K562 (cell line): ENCODE data around the gene PLCD4. TPM values are rescaled to one million over a fixed set of nuclear protein-coding genes. Genes with fewer than 3 reads are reported as not detected.

Experiments
- ATAC-seq: fragments of 200-7000 bp; cut with Tn5 transposase; 3 replicates; pipeline ENCODE4 v1.9.1; 2020; ENCODE audit warnings: moderate library complexity
- BruUV-seq: library from RNA; stranded (reverse); fragments of 400-500 nt; replicated peaks from 2 replicates; lab custom pipeline; 2021; lab: Mats Ljungman, UMichigan
- CTCF ChIA-PET: fragments of 300-600 bp; formaldehyde crosslinking; extraction: SDS; loops from one replicate; lab custom pipeline; 2021; ENCODE audit warnings: low intra/inter-chr PET ratio; lab: Yijun Ruan, JAX
- POLR2A ChIA-PET: fragments of 300-600, 350-650 bp; sonication (Branson Sonifier 250); formaldehyde crosslinking; extraction: SDS; loops from one replicate; lab custom pipeline; 2021; ENCODE audit warnings: antibody characterized with exemption, inconsistent platforms; lab: Yijun Ruan, JAX
- DNase-seq, 4 experiments: peaks; one replicate each; pipeline versions ENCODE4 v3.0.0 to v3.0.0-alpha.2; 2011 to 2018; ENCODE audit warnings: low spot score in 3 of 4, mixed read lengths in 3 of 4; ENCODE audit errors: extremely low read depth in 1 of 4
- FAIRE-seq: peaks from 2 replicates; lab custom pipeline; 2011; peaks lifted over from hg19 to GRCh38; lab: Jason Lieb, UNC
- H2AFZ ChIP-seq: 2 replicates; pipeline ENCODE4 v1.6.0; 2011; ENCODE audit warnings: low read depth, low read length, control low read depth, inconsistent platforms
- H3K27ac ChIP-seq: fragments of 200-600 bp; 3 replicates; pipeline ENCODE4 v1.8.0; 2011; ENCODE audit warnings: low read depth, mild to moderate bottlenecking, control low read depth, inconsistent platforms, low read length, moderate library complexity, mixed read lengths; ENCODE audit errors: extremely low read depth
- H3K27me3 ChIP-seq, 2 experiments: fragments of 300-600 bp in 1 of 2; 2 replicates in 1 of 2; 3 replicates in 1 of 2; pipeline versions ENCODE4 v1.6.0 to v1.8.0; 2011; ENCODE audit warnings: inconsistent platforms in 2 of 2, low read length in 2 of 2, mild to moderate bottlenecking in 1 of 2, mixed read lengths in 1 of 2, moderate library complexity in 1 of 2; ENCODE audit not compliant: control insufficient read depth in 2 of 2, insufficient read depth in 2 of 2
- H3K36me3 ChIP-seq: fragments of 300-600 bp; 3 replicates; pipeline ENCODE4 v1.8.0; 2011; ENCODE audit warnings: mild to moderate bottlenecking, low read length, inconsistent platforms; ENCODE audit not compliant: control insufficient read depth, insufficient read depth
- H3K4me1 ChIP-seq, 2 experiments: fragments of 200-600 bp in 1 of 2; replicated peaks in 1 of 2; 2 replicates in 1 of 2; 3 replicates in 1 of 2; pipeline versions ENCODE4 v1.5.1 to v1.8.0; 2011; ENCODE audit warnings: inconsistent platforms in 2 of 2, low read length in 2 of 2, mild to moderate bottlenecking in 1 of 2, mixed read lengths in 1 of 2, moderate library complexity in 1 of 2; ENCODE audit not compliant: control insufficient read depth in 2 of 2, insufficient read depth in 2 of 2
- H3K4me2 ChIP-seq: 2 replicates; pipeline ENCODE4 v1.6.1; 2011; ENCODE audit warnings: low read length, control low read depth, inconsistent platforms, mixed read lengths; ENCODE audit not compliant: insufficient read depth
- H3K4me3 ChIP-seq: fragments of 200-600 bp; sonication (generic), shearing (Covaris generic); 2 replicates; pipeline ENCODE4 v1.5.1; 2016; ENCODE audit warnings: control low read depth, inconsistent platforms
- H3K79me2 ChIP-seq: fragments of 200-600 bp; 3 replicates; pipeline ENCODE4 v1.8.0; 2011; ENCODE audit warnings: low read length, inconsistent platforms; ENCODE audit not compliant: control insufficient read depth, insufficient read depth
- H3K9ac ChIP-seq, 2 experiments: 2 replicates each; pipeline versions ENCODE4 v1.6.0 to v1.6.1; 2011; ENCODE audit warnings: low read depth in 2 of 2, low read length in 2 of 2, control low read depth in 1 of 2, inconsistent platforms in 1 of 2, mild to moderate bottlenecking in 1 of 2, mixed read lengths in 1 of 2; ENCODE audit not compliant: insufficient read depth in 1 of 2
- H3K9me1 ChIP-seq: one replicate; pipeline ENCODE4 v1.6.0; 2011; ENCODE audit warnings: inconsistent platforms, mild to moderate bottlenecking, low read length, moderate library complexity; ENCODE audit not compliant: control insufficient read depth, insufficient read depth
- H3K9me3 ChIP-seq: replicated peaks from 2 replicates; pipeline ENCODE4 v1.5.1; 2011; ENCODE audit warnings: low read depth, low read length, inconsistent platforms; ENCODE audit not compliant: control insufficient read depth, insufficient read depth
- H4K20me1 ChIP-seq: replicated peaks from 2 replicates; pipeline ENCODE4 v1.6.1; 2011; ENCODE audit warnings: low read length, inconsistent platforms, mixed read lengths; ENCODE audit not compliant: control insufficient read depth, insufficient read depth
- LARP7 ChIP-seq: fragments of 450-650 bp; IDR thresholded peaks from 2 replicates; pipeline ENCODE4 v1.6.1; 2016
- MYNN ChIP-seq, 2 experiments: sonication (generic); formaldehyde crosslinking in 1 of 2; IDR thresholded peaks; 2 replicates each; pipeline versions ENCODE4 v1.5.0 to v1.6.1; 2016 to 2020; ENCODE audit warnings: antibody characterized with exemption in 1 of 2, missing genetic modification reagents in 1 of 2
- POLR3G ChIP-seq: IDR thresholded peaks from 2 replicates; pipeline ENCODE4 v1.6.1; 2011; ENCODE audit not compliant: insufficient read length, insufficient replicate concordance; ENCODE audit errors: extremely low read depth
- U2AF2 ChIP-seq: fragments of 200-400 bp; formaldehyde crosslinking; optimal IDR thresholded peaks from 2 replicates; pipeline ENCODE3; 2017; ENCODE audit warnings: low read depth, mild to moderate bottlenecking, low read length
- ZNF274 ChIP-seq: IDR thresholded peaks from 2 replicates; pipeline ENCODE4 v1.6.1; 2011; ENCODE audit warnings: low read depth, mild to moderate bottlenecking, low read length, moderate library complexity, borderline replicate concordance
- WGBS: fragments of 100-300 bp; shearing (Covaris generic); methylation state at CpG from one replicate; pipeline ENCODE4 v1.1.6; 2016; ENCODE audit warnings: low coverage, mixed read lengths; ENCODE audit not compliant: insufficient coverage; ENCODE audit errors: missing lambda C conversion rate; 5-methylcytosine and 5-hydroxymethylcytosine counted together
- in situ Hi-C: fragments of 300-500 bp; cut with MboI; formaldehyde crosslinking; loops from 4 replicates; pipeline ENCODE4 v1.15.0; 2018; ENCODE audit warnings: inconsistent platforms, mixed read lengths
- intact Hi-C: fragments of 100-400 bp; cut with micrococcal nuclease; formaldehyde crosslinking; loops from 2 replicates; pipeline ENCODE4 v1.14.2; 2022
- polyA plus RNA-seq, 8 experiments: library from polyadenylated mRNA; depleted of rRNA in 4 of 8; stranded (reverse) in 5 of 8; unstranded in 3 of 8; fragments of >200 nt; fragmentation: Nextera tagmentation in 2 of 8; fragmentation: Illumina TruSeq in 1 of 8; extraction: Ambion mirVana in 2 of 8; extraction: Trizol in 1 of 8; gene quantifications; 2 replicates each; pipeline versions ENCODE4 v1.2.1 to v1.2.3, GENCODE V29; 2011 to 2014; ENCODE audit warnings: inconsistent platforms in 1 of 8, missing spikeins in 1 of 8
- total RNA-seq, 7 experiments: library from RNA; depleted of rRNA in 6 of 7; stranded (reverse); fragments of >200 nt in 6 of 7; fragmentation: Illumina TruSeq in 2 of 7; extraction: Trizol in 2 of 7; gene quantifications; 2 replicates each; pipeline versions ENCODE4 v1.2.1 to v1.2.3, GENCODE V29; 2011 to 2021; ENCODE audit warnings: low replicate concordance in 1 of 7
- TF ChIP-seq, protein P1 (sequence below), 3 experiments: IDR thresholded peaks in 2 of 3; conservative IDR thresholded peaks in 1 of 3; 2 replicates each; pipeline ENCODE4 v1.5.1; 2011 to 2012; ENCODE audit warnings: low read length in 3 of 3, mild to moderate bottlenecking in 3 of 3, control low read depth in 2 of 3, improper control_type of control experiment in 1 of 3, inconsistent platforms in 1 of 3, low read depth in 1 of 3, mixed read lengths in 1 of 3, moderate library complexity in 1 of 3; ENCODE audit not compliant: insufficient read depth in 2 of 3
- TF ChIP-seq, protein P2 (sequence below): fragments of 450-650 bp; formaldehyde crosslinking; IDR thresholded peaks from 2 replicates; pipeline ENCODE4 v1.4.0; 2020; ENCODE audit warnings: mild to moderate bottlenecking, moderate library complexity
- TF ChIP-seq, protein P3 (sequence below): fragments of 450-650 bp; IDR thresholded peaks from 2 replicates; pipeline ENCODE4 v1.6.1; 2017; ENCODE audit warnings: mild to moderate bottlenecking, moderate library complexity

PLCD4 gene
- total and polyA plus RNA-seq, 9 of the 15 experiments (the other 6 are each of a cell fraction or from before 2014, with no cell fraction given): 0.13 to 0.38 TPM; not detected in 7

DNA sequence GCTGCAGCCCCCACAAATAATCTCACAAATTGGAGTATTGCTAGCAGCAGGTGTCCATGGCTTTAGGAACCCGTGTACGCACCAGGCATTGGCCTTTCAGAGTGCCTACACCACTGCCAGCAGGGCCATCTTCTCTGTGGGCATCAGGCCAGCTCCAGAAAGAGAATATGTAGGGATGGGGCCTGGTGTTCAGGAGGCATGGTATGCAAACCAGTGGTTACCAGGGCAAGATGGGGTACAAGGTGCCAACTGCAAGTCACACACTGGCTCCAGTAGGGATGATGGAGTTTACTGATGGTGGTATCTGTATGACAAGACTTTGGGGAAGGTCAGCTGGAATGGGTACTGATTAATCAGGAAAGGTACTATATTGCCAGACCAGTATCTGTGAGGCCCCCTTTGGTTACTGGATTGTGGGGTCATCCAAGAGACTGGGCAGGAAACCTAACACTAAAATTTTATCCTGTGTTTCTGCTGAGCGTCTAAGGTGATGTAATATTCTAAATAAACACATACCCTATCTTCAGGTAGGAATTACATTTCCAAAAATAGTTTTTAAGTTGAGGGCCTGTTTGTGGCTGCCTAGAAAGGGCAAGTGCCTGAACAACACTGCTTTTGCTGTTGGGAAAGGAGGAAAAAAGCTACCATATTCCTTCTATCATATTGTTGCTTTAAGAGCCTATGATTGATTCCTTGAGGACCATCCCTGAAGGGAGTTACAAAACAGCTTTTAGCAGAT, 30.0 kb upstream of the PLCD4 start:
- no peaks in the 10 kb centered on the region for H3K9me3 ChIP-seq
- TF ChIP-seq, protein P1, sequence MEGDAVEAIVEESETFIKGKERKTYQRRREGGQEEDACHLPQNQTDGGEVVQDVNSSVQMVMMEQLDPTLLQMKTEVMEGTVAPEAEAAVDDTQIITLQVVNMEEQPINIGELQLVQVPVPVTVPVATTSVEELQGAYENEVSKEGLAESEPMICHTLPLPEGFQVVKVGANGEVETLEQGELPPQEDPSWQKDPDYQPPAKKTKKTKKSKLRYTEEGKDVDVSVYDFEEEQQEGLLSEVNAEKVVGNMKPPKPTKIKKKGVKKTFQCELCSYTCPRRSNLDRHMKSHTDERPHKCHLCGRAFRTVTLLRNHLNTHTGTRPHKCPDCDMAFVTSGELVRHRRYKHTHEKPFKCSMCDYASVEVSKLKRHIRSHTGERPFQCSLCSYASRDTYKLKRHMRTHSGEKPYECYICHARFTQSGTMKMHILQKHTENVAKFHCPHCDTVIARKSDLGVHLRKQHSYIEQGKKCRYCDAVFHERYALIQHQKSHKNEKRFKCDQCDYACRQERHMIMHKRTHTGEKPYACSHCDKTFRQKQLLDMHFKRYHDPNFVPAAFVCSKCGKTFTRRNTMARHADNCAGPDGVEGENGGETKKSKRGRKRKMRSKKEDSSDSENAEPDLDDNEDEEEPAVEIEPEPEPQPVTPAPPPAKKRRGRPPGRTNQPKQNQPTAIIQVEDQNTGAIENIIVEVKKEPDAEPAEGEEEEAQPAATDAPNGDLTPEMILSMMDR (IDR thresholded peaks at IDR 0.05 in 2 of 3, conservative IDR thresholded peaks at IDR 0.05 in 1 of 3; ENCODE audit: insufficient read depth in 2 of 3, low read depth in 1 of 3, low read length in 3 of 3): no peak
- TF ChIP-seq ZNF274 (no peak), MYNN (IDR thresholded peaks at IDR 0.05) (no peak), MYNN (CRISPR knock-in tag; IDR thresholded peaks at IDR 0.05) (no peak), POLR3G (no peak), LARP7 (no peak), U2AF2 (no peak)
- TF ChIP-seq, protein P2, sequence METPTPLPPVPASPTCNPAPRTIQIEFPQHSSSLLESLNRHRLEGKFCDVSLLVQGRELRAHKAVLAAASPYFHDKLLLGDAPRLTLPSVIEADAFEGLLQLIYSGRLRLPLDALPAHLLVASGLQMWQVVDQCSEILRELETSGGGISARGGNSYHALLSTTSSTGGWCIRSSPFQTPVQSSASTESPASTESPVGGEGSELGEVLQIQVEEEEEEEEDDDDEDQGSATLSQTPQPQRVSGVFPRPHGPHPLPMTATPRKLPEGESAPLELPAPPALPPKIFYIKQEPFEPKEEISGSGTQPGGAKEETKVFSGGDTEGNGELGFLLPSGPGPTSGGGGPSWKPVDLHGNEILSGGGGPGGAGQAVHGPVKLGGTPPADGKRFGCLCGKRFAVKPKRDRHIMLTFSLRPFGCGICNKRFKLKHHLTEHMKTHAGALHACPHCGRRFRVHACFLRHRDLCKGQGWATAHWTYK (CRISPR knock-in tag): no peak
- TF ChIP-seq, protein P3, sequence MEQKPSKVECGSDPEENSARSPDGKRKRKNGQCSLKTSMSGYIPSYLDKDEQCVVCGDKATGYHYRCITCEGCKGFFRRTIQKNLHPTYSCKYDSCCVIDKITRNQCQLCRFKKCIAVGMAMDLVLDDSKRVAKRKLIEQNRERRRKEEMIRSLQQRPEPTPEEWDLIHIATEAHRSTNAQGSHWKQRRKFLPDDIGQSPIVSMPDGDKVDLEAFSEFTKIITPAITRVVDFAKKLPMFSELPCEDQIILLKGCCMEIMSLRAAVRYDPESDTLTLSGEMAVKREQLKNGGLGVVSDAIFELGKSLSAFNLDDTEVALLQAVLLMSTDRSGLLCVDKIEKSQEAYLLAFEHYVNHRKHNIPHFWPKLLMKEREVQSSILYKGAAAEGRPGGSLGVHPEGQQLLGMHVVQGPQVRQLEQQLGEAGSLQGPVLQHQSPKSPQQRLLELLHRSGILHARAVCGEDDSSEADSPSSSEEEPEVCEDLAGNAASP: no peak
- H3K9ac ChIP-seq: no peak overlapping the region; a peak in 1 of 4 replicates
- H4K20me1 ChIP-seq: no peaks in the 10 kb centered on the region
- H3K9me1 ChIP-seq: peaks cover 3% of the 10 kb centered on the region
- ATAC-seq (no peak), DNase-seq (no peak), FAIRE-seq (no peak)
- no peak overlapping the region for H3K4me2 ChIP-seq
- intact Hi-C loops: no loop called here
- ChIA-PET CTCF (no interaction called here), POLR2A (interaction anchor here (0.9 kb wide), 1 partner anchor 10 kb away, joined by 3 read pairs; no protein-coding TSS in a partner anchor)
- peaks cover 55% of the 10 kb centered on the region for H3K36me3 ChIP-seq
- in situ Hi-C loops: no loop called here
- 86% methylated on average over 2 of the region's 3 CpGs for WGBS
- H2AFZ ChIP-seq: no peak overlapping the region
- H3K79me2 ChIP-seq: peaks cover 75% of the 10 kb centered on the region
- BruUV-seq: no TSS peak
- H3K27ac ChIP-seq: no peak overlapping the region
- H3K4me3 ChIP-seq: no peak overlapping the region
- H3K4me1 ChIP-seq: no peaks in the 10 kb centered on the region; a peak in 1 of 5 replicates
- no peaks in the 10 kb centered on the region for H3K27me3 ChIP-seq
